Fibroblast of lung (primary cell): Measurements from ENCODE around the gene WAC. TPM values are rescaled to one million over a fixed set of nuclear protein-coding genes. Genes with fewer than 3 reads are reported as not detected.
A peak's percentile ranks its signal among the peaks of the same experiment; 100 is the strongest.

Experiments
- DNase-seq, 2 donors: peaks; one replicate each; pipeline versions ENCODE4 v3.0.0 to v3.0.0-alpha.2; 2010; ENCODE audit warnings: low read depth in 2 of 2
- H2AFZ ChIP-seq: 2 replicates; pipeline ENCODE4 v1.5.1; 2012; ENCODE audit warnings: low read length, control low read depth, inconsistent platforms
- H3K27ac ChIP-seq: 2 replicates; pipeline ENCODE4 v1.5.1; 2011; ENCODE audit warnings: low read length, control low read depth; ENCODE audit not compliant: insufficient read depth
- H3K27me3 ChIP-seq: 2 replicates; pipeline ENCODE4 v1.5.1; 2011; ENCODE audit warnings: mild to moderate bottlenecking, low read length; ENCODE audit not compliant: control insufficient read depth, insufficient read depth
- H3K36me3 ChIP-seq: 2 replicates; pipeline ENCODE4 v1.5.1; 2011; ENCODE audit warnings: low read length; ENCODE audit not compliant: control insufficient read depth, insufficient read depth
- H3K4me1 ChIP-seq: 2 replicates; pipeline ENCODE4 v1.5.1; 2011; ENCODE audit warnings: low read length; ENCODE audit not compliant: control insufficient read depth, insufficient read depth; ENCODE audit errors: extremely low read depth
- H3K4me2 ChIP-seq: 2 replicates; pipeline ENCODE4 v1.5.1; 2011; ENCODE audit warnings: low read length, control low read depth; ENCODE audit not compliant: insufficient read depth; ENCODE audit errors: extremely low read depth
- H3K4me3 ChIP-seq, 4 experiments: fragments of 200-600 bp in 1 of 4; sonication (generic) in 1 of 4; replicated peaks in 1 of 4; 2 replicates each; pipeline ENCODE4 v1.5.1; 2011 to 2016; ENCODE audit warnings: low read length in 4 of 4, low read depth in 3 of 4, mild to moderate bottlenecking in 3 of 4, control low read depth in 2 of 4, inconsistent platforms in 1 of 4, mixed read lengths in 1 of 4; ENCODE audit not compliant: insufficient read depth in 1 of 4; ENCODE audit errors: control extremely low read depth in 1 of 4
- H3K79me2 ChIP-seq: 2 replicates; pipeline ENCODE4 v1.5.1; 2012; ENCODE audit warnings: mild to moderate bottlenecking, low read length, inconsistent platforms; ENCODE audit not compliant: control insufficient read depth, insufficient read depth
- H3K9ac ChIP-seq: 2 replicates; pipeline ENCODE4 v1.5.1; 2011; ENCODE audit warnings: mild to moderate bottlenecking, low read length, control low read depth; ENCODE audit not compliant: insufficient read depth
- H3K9me3 ChIP-seq: 2 replicates; pipeline ENCODE4 v1.5.1; 2012; ENCODE audit warnings: low read depth, low read length; ENCODE audit not compliant: control insufficient read depth, insufficient read depth
- H4K20me1 ChIP-seq: 2 replicates; pipeline ENCODE4 v1.5.1; 2011; ENCODE audit warnings: low read length; ENCODE audit not compliant: control insufficient read depth, insufficient read depth; ENCODE audit errors: extremely low read depth
- EZH2 ChIP-seq: IDR thresholded peaks from 2 replicates; pipeline ENCODE4 v1.5.1; 2012; ENCODE audit warnings: low read length, control low read depth, mild to moderate bottlenecking; ENCODE audit errors: missing control alignments
- polyA plus RNA-seq, 2 donors: library from polyadenylated mRNA; depleted of rRNA in 1 of 2; stranded (reverse) in 1 of 2; unstranded in 1 of 2; fragments of >200 nt; gene quantifications; 2 replicates each; pipeline ENCODE4 v1.2.1, GENCODE V29; 2011 to 2012; ENCODE audit warnings: missing spikeins in 1 of 2
- total RNA-seq: library from RNA; depleted of rRNA; stranded (reverse); fragments of >200 nt; gene quantifications from 2 replicates; pipeline ENCODE4 v1.2.1, GENCODE V29; 2014
- TF ChIP-seq, protein P1 (sequence below), 2 donors: IDR thresholded peaks in 1 of 2; conservative IDR thresholded peaks in 1 of 2; 1 replicate in 1 of 2; 2 replicates in 1 of 2; pipeline ENCODE4 v1.5.1; 2011 to 2012; ENCODE audit warnings: low read length in 2 of 2, control low read depth in 1 of 2, inconsistent platforms in 1 of 2, low read depth in 1 of 2, mild to moderate bottlenecking in 1 of 2

WAC gene
- total and polyA plus RNA-seq, 2 donors (not counting 1 experiment from before 2014, with no cell fraction given), result 65.7 to 94.2 TPM

DNA sequence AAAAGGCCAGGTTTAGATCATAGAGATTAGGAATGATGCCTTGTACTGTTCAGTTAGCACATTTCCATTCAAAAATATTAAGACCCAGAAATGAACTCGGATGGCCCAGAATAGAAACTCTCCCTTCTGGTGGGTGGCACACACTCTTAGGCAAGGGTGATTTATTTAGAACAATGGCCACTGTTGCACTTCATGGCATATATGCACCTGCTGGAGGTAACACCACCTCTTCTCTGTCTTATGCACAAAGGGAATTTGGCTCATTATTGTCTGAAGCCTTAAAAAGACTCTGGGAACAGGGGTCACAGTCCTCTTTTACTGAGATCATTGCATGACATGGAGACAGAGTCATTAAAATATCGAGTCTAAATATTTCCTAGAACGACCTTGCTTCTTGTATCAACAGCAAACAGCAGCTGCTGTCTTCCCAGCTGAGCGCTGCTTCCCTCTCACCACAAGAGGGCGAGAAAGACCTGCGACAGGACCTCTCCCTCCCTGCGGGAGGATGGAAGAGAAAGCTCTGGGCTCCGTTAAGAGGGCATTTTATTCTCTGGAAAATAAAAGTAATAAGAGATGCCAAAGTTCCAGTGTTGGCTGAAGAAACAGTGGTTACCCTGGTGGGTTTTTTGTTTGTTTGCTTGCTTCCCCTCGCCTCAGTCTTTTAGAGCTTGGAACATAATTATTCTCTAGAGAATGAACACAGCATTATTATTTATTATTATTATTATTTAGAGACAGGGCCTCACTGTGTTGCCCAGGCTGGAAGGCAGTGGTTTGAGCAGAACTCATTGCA, 130.9 kb downstream of the WAC start:
- no peak for TF ChIP-seq EZH2
- TF ChIP-seq, protein P1, sequence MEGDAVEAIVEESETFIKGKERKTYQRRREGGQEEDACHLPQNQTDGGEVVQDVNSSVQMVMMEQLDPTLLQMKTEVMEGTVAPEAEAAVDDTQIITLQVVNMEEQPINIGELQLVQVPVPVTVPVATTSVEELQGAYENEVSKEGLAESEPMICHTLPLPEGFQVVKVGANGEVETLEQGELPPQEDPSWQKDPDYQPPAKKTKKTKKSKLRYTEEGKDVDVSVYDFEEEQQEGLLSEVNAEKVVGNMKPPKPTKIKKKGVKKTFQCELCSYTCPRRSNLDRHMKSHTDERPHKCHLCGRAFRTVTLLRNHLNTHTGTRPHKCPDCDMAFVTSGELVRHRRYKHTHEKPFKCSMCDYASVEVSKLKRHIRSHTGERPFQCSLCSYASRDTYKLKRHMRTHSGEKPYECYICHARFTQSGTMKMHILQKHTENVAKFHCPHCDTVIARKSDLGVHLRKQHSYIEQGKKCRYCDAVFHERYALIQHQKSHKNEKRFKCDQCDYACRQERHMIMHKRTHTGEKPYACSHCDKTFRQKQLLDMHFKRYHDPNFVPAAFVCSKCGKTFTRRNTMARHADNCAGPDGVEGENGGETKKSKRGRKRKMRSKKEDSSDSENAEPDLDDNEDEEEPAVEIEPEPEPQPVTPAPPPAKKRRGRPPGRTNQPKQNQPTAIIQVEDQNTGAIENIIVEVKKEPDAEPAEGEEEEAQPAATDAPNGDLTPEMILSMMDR (conservative IDR thresholded peaks at IDR 0.05 in 1 of 2, IDR thresholded peaks at IDR 0.05 in 1 of 2; ENCODE audit: low read depth in 1 of 2, low read length in 2 of 2), result peak; percentile 98 to 100
- no peaks in the 10 kb centered on the region for H3K79me2 ChIP-seq
- no peak overlapping the region for H3K4me2 ChIP-seq
- H3K9ac ChIP-seq, result no peak overlapping the region
- H3K9me3 ChIP-seq, result no peaks in the 10 kb centered on the region
- no peaks in the 10 kb centered on the region for H4K20me1 ChIP-seq
- H2AFZ ChIP-seq, result no peak overlapping the region
- H3K27me3 ChIP-seq, result peaks cover 6% of the 10 kb centered on the region
- no peak overlapping the region for H3K27ac ChIP-seq
- DNase-seq, result peak; percentile 77 to 88
- H3K36me3 ChIP-seq, result no peaks in the 10 kb centered on the region
- peaks cover 7% of the 10 kb centered on the region for H3K4me1 ChIP-seq
- H3K4me3 ChIP-seq, result no peak overlapping the region

DNA sequence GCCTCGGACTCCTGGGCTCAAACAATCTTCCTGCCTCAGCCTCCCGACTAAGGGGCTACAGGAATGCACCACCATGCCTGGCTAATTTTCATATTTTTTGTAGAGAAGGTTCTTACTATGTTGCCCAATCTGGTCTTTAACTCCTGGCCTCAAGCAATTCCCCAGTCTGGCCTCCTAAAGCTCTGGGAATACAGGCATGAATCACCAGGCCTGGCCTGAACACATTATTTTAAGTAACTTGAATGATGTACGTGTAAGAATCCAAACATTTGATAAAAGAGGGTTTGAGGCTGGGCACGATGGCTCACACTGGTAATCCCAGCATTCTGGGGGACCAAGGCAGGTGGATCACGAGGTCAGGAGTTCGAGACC, 131.4 kb downstream of the WAC start:
- peaks cover 10% of the 10 kb centered on the region for H3K27me3 ChIP-seq
- peak; percentile 72 to 79 for DNase-seq
- no peak for TF ChIP-seq EZH2
- TF ChIP-seq, protein P1 (conservative IDR thresholded peaks at IDR 0.05 in 1 of 2, IDR thresholded peaks at IDR 0.05 in 1 of 2; ENCODE audit: low read depth in 1 of 2, low read length in 2 of 2), result no peak
- H3K36me3 ChIP-seq, result no peaks in the 10 kb centered on the region
- H3K4me2 ChIP-seq, result no peak overlapping the region
- H3K9me3 ChIP-seq, result no peaks in the 10 kb centered on the region
- no peak overlapping the region for H3K27ac ChIP-seq
- no peak overlapping the region for H2AFZ ChIP-seq
- no peak overlapping the region for H3K4me3 ChIP-seq
- H3K79me2 ChIP-seq, result no peaks in the 10 kb centered on the region
- H3K9ac ChIP-seq, result no peak overlapping the region
- no peaks in the 10 kb centered on the region for H4K20me1 ChIP-seq
- peaks cover 9% of the 10 kb centered on the region for H3K4me1 ChIP-seq

DNA sequence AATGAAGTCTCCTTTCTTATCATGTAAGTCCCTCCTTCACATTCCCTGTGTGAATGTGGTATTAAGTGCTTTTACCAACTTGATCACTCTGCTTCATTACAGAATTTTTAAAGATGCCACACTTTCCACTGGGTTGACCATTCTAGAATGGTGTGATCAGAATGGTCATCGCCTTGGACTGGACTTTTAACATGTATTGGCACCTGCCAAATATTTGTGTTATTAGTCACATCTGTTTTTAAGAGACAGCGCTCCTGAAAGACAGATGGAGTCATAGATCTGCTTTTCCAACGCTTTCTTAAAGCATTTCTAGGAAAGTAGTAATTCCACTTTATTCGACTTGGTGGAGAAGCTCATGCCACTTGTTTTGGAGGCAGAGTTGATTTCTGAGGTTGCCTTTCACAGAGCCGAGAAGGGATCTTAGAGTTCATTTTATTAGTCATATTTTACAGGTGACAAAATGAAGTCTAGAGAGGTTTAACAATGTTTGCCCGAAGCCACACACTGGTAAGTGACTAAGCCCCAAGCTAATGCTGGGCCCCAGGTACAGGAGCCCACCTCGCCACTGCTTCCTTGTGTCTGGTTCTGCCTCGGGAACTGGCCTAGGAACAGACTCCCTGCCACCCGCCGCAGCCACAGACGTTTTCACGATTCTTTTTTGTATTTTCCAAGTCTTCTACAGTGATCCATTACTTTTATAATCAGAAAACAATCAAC, 134.0 kb downstream of the WAC start:
- no peaks in the 10 kb centered on the region for H4K20me1 ChIP-seq
- no peak overlapping the region for H2AFZ ChIP-seq
- no peak overlapping the region for H3K27ac ChIP-seq
- H3K9me3 ChIP-seq, result no peaks in the 10 kb centered on the region
- TF ChIP-seq, protein P1 (conservative IDR thresholded peaks at IDR 0.05 in 1 of 2, IDR thresholded peaks at IDR 0.05 in 1 of 2; ENCODE audit: low read depth in 1 of 2, low read length in 2 of 2), result no peak
- TF ChIP-seq EZH2, result no peak
- H3K4me2 ChIP-seq, result no peak overlapping the region
- H3K4me1 ChIP-seq, result peaks cover 2% of the 10 kb centered on the region
- peaks cover 20% of the 10 kb centered on the region for H3K27me3 ChIP-seq
- H3K36me3 ChIP-seq, result no peaks in the 10 kb centered on the region
- no peak for DNase-seq
- H3K4me3 ChIP-seq, result no peak overlapping the region
- H3K79me2 ChIP-seq, result no peaks in the 10 kb centered on the region
- no peak overlapping the region for H3K9ac ChIP-seq
